Trophoblast cell (in vitro differentiated cells and primary cell): ENCODE results near the gene RSU1.

Experiments
- DNase-seq, 2 donors: peaks; one replicate each; pipeline ENCODE4 v3.0.0-alpha.2; 2016
- H2AFZ ChIP-seq: 2 replicates; pipeline ENCODE4 v1.6.1; 2013; ENCODE audit warnings: low read length, moderate library complexity, mild to moderate bottlenecking; ENCODE audit not compliant: insufficient read depth, poor library complexity
- H2AK5ac ChIP-seq: 2 replicates; pipeline ENCODE4 v1.6.1; 2013; ENCODE audit warnings: mild to moderate bottlenecking, low read length
- H2BK120ac ChIP-seq: 2 replicates; pipeline ENCODE4 v1.6.1; 2013; ENCODE audit warnings: low read length, mild to moderate bottlenecking, moderate library complexity; ENCODE audit not compliant: insufficient read depth, poor library complexity
- H2BK12ac ChIP-seq: 2 replicates; pipeline ENCODE4 v1.6.1; 2013; ENCODE audit warnings: mild to moderate bottlenecking, low read length, moderate library complexity
- H2BK5ac ChIP-seq: 2 replicates; pipeline ENCODE4 v1.6.1; 2013; ENCODE audit warnings: low read length, low read depth, moderate library complexity, mild to moderate bottlenecking; ENCODE audit not compliant: poor library complexity
- H3K14ac ChIP-seq: 2 replicates; pipeline ENCODE4 v1.6.1; 2013; ENCODE audit warnings: mild to moderate bottlenecking, low read length
- H3K18ac ChIP-seq: 2 replicates; pipeline ENCODE4 v1.6.1; 2013; ENCODE audit warnings: mild to moderate bottlenecking, low read length
- H3K23ac ChIP-seq: 2 replicates; pipeline ENCODE4 v1.6.1; 2013; ENCODE audit warnings: low read length
- H3K27ac ChIP-seq: 2 replicates; pipeline ENCODE4 v1.5.1; 2013; ENCODE audit warnings: low read depth, mild to moderate bottlenecking, inconsistent platforms, low read length, moderate library complexity
- H3K27me3 ChIP-seq: 2 replicates; pipeline ENCODE4 v1.6.1; 2013; ENCODE audit warnings: inconsistent platforms, mild to moderate bottlenecking, low read length, moderate library complexity; ENCODE audit not compliant: insufficient read depth
- H3K36me3 ChIP-seq, 2 experiments: 1 replicate in 1 of 2; 2 replicates in 1 of 2; pipeline ENCODE4 v1.6.1; 2013; ENCODE audit warnings: low read length in 2 of 2, mild to moderate bottlenecking in 2 of 2, moderate library complexity in 1 of 2; ENCODE audit not compliant: insufficient read depth in 2 of 2, control insufficient read depth in 1 of 2
- H3K4ac ChIP-seq: 2 replicates; pipeline ENCODE4 v1.6.1; 2013; ENCODE audit warnings: low read depth, mild to moderate bottlenecking, low read length, moderate library complexity
- H3K4me1 ChIP-seq, 2 experiments: 1 replicate in 1 of 2; 2 replicates in 1 of 2; pipeline ENCODE4 v1.6.1; 2013; ENCODE audit warnings: low read length in 2 of 2, mild to moderate bottlenecking in 2 of 2, moderate library complexity in 1 of 2; ENCODE audit not compliant: insufficient read depth in 2 of 2, control insufficient read depth in 1 of 2
- H3K4me2 ChIP-seq: 2 replicates; pipeline ENCODE4 v1.6.1; 2013; ENCODE audit warnings: inconsistent platforms, mild to moderate bottlenecking, low read length, moderate library complexity
- H3K4me3 ChIP-seq: 2 replicates; pipeline ENCODE4 v1.5.1; 2013; ENCODE audit warnings: mild to moderate bottlenecking, low read depth, low read length, inconsistent platforms
- H3K79me1 ChIP-seq: one replicate; pipeline ENCODE4 v1.6.1; 2013; ENCODE audit warnings: low read length
- H3K79me2 ChIP-seq: 2 replicates; pipeline ENCODE4 v1.6.1; 2013; ENCODE audit warnings: low read length, mild to moderate bottlenecking; ENCODE audit not compliant: control insufficient read depth, insufficient read depth, poor library complexity
- H3K9ac ChIP-seq: 2 replicates; pipeline ENCODE4 v1.6.1; 2013; ENCODE audit warnings: mild to moderate bottlenecking, low read length
- H3K9me3 ChIP-seq: 2 replicates; pipeline ENCODE4 v1.6.1; 2013; ENCODE audit warnings: low read depth, mild to moderate bottlenecking, control low read depth, inconsistent platforms, low read length; ENCODE audit not compliant: insufficient read depth
- H4K12ac ChIP-seq: 2 replicates; pipeline ENCODE4 v1.6.1; 2013; ENCODE audit warnings: low read depth, mild to moderate bottlenecking, low read length, moderate library complexity
- H4K8ac ChIP-seq: 2 replicates; pipeline ENCODE4 v1.6.1; 2013; ENCODE audit warnings: low read depth, mild to moderate bottlenecking, low read length, moderate library complexity
- H4K91ac ChIP-seq: one replicate; pipeline ENCODE4 v1.6.1; 2013; ENCODE audit warnings: low read depth, mild to moderate bottlenecking, low read length, moderate library complexity
- WGBS: extraction: QIAGEN DNeasy Blood & Tissue Kit; methylation state at CpG from one replicate; pipeline ENCODE4 v1.1.7; 2013; ENCODE audit warnings: missing lambda C conversion rate; ENCODE audit not compliant: insufficient read length, insufficient coverage; ENCODE audit errors: extremely low coverage; 5-methylcytosine and 5-hydroxymethylcytosine counted together

Gene RSU1

DNA sequence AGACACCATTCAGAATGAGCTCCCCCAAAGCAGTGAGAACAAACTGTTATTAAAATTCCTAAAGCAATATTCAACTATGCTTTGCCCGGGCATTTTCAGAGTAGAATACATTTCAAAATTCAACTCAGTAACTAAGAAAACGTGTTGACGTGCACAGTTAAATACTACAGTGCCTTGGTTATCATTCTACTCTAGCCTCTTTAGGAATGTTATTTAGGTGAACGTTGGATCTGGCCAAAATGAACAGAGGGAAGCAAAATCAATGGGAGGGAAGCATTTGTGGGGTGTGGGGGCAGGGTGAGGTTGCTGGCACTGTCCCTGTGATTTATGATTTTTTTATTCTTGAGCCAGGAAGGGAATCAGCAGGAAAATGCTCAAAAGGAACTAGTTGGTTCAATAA lies 27.5 kb downstream of the RSU1 start:
- Histone ChIP-seq H3K9me3 (no peaks in the 10 kb centered on the region), H3K4me1 (peaks cover 0 to 7% of the 10 kb centered on the region in 2 experiments), H3K79me2 (no peaks in the 10 kb centered on the region), H3K4me2 (no peak overlapping the region), H2BK12ac (no peak overlapping the region), H3K27ac (no peak overlapping the region), H4K91ac (no peak overlapping the region), H2BK120ac (no peak overlapping the region), H4K8ac (no peak overlapping the region), H3K9ac (no peak overlapping the region), H3K14ac (no peak overlapping the region), H3K36me3 (no peaks in the 10 kb centered on the region), H3K4me3 (no peak overlapping the region), H3K27me3 (no peaks in the 10 kb centered on the region), H3K4ac (no peak overlapping the region), H2BK5ac (no peak overlapping the region), H2AFZ (no peak overlapping the region), H3K18ac (no peak overlapping the region), H2AK5ac (no peak overlapping the region), H3K79me1 (no peaks in the 10 kb centered on the region), H3K23ac (no peak overlapping the region), H4K12ac (no peak overlapping the region)
- no CpG with 5 or more reads among the region's 4 CpGs for WGBS
- no peak for DNase-seq

DNA sequence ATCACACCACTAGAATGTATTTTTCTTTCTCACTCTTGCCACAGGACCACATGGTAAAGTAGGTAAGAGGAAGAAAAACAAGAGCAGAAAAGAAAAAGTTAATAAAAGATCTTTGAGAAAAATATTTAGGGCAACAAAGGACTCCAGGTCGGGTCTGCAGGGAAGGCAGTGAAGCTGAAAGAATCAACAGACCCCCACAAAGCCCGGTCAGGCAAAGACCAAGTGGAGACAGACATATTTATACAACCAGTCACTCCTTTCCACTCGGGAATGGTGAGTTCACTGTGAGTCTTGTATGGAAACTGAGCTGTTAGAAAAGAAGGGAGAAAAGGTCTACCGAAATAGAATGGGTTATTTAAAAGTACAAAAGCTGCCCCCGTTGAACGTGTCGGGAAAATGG lies 28.0 kb downstream of the RSU1 start:
- H4K12ac ChIP-seq: no peak overlapping the region
- no peak overlapping the region for H4K8ac ChIP-seq
- WGBS: no CpG with 5 or more reads among the region's 7 CpGs

GRCh38 chr10:16788778-16789177 lies 28.4 kb downstream of the RSU1 start:
- H3K18ac ChIP-seq: no peak overlapping the region
- no peak overlapping the region for H4K8ac ChIP-seq
- no peak overlapping the region for H3K27ac ChIP-seq
- no CpG with 5 or more reads among the region's 3 CpGs for WGBS
- H2AK5ac ChIP-seq: no peak overlapping the region
- no peak overlapping the region for H3K4ac ChIP-seq
- H2BK5ac ChIP-seq: no peak overlapping the region
- no peaks in the 10 kb centered on the region for H3K9me3 ChIP-seq
- no peak overlapping the region for H4K91ac ChIP-seq
- no peak overlapping the region for H2AFZ ChIP-seq
- H3K36me3 ChIP-seq: no peaks in the 10 kb centered on the region
- H3K79me2 ChIP-seq: no peaks in the 10 kb centered on the region
- no peak overlapping the region for H3K23ac ChIP-seq
- H3K4me2 ChIP-seq: no peak overlapping the region
- H3K14ac ChIP-seq: no peak overlapping the region
- H3K4me3 ChIP-seq: no peak overlapping the region
- no peak overlapping the region for H3K9ac ChIP-seq
- H2BK120ac ChIP-seq: no peak overlapping the region
- H2BK12ac ChIP-seq: no peak overlapping the region
- H3K79me1 ChIP-seq: no peaks in the 10 kb centered on the region
- no peaks in the 10 kb centered on the region for H3K27me3 ChIP-seq
- H3K4me1 ChIP-seq: peaks cover 0 to 7% of the 10 kb centered on the region in 2 experiments
- no peak for DNase-seq
- no peak overlapping the region for H4K12ac ChIP-seq

More for the DNA sequence above, 28.0 kb downstream of the RSU1 start:
- Histone ChIP-seq H3K79me2 (no peaks in the 10 kb centered on the region), H3K27ac (no peak overlapping the region), H2BK120ac (no peak overlapping the region), H3K18ac (no peak overlapping the region), H3K4me1 (peaks cover 0 to 7% of the 10 kb centered on the region in 2 experiments), H3K9me3 (no peaks in the 10 kb centered on the region), H3K4me2 (no peak overlapping the region), H3K27me3 (no peaks in the 10 kb centered on the region), H3K23ac (no peak overlapping the region), H3K4ac (no peak overlapping the region), H3K79me1 (no peaks in the 10 kb centered on the region), H3K4me3 (no peak overlapping the region), H2BK5ac (no peak overlapping the region), H2AK5ac (no peak overlapping the region), H3K9ac (no peak overlapping the region), H3K36me3 (no peaks in the 10 kb centered on the region), H4K91ac (no peak overlapping the region), H3K14ac (no peak overlapping the region), H2AFZ (no peak overlapping the region), H2BK12ac (no peak overlapping the region)
- no peak for DNase-seq

- no peak overlapping the region for H3K9ac ChIP-seq
- H2AFZ ChIP-seq: no peak overlapping the region
- H3K79me2 ChIP-seq: no peaks in the 10 kb centered on the region
- DNase-seq: no peak
- H3K23ac ChIP-seq: no peak overlapping the region
- no peaks in the 10 kb centered on the region for H3K79me1 ChIP-seq
- H4K8ac ChIP-seq: no peak overlapping the region
- no peak overlapping the region for H3K4me2 ChIP-seq
- H2BK120ac ChIP-seq: no peak overlapping the region
- H3K4me1 ChIP-seq: peaks cover 0 to 7% of the 10 kb centered on the region in 2 experiments
- no peaks in the 10 kb centered on the region for H3K36me3 ChIP-seq
- no peak overlapping the region for H4K12ac ChIP-seq
- H4K91ac ChIP-seq: no peak overlapping the region
- no peak overlapping the region for H2BK5ac ChIP-seq
- H3K9me3 ChIP-seq: no peaks in the 10 kb centered on the region
- no CpG with 5 or more reads among the region's 6 CpGs for WGBS
- no peak overlapping the region for H3K27ac ChIP-seq
- H3K18ac ChIP-seq: no peak overlapping the region
- no peak overlapping the region for H3K14ac ChIP-seq
- H3K27me3 ChIP-seq: no peaks in the 10 kb centered on the region
- no peak overlapping the region for H2BK12ac ChIP-seq
- no peak overlapping the region for H3K4me3 ChIP-seq
- no peak overlapping the region for H2AK5ac ChIP-seq
- no peak overlapping the region for H3K4ac ChIP-seq
These were observed 29.1 kb downstream of the RSU1 start for GRCh38 chr10:16788125-16788524.
